ENCODE measurements around the gene NAMPT.
"Not testable (repeated sequence)": the region's sequence is repeated elsewhere in the genome, so short reads cannot be mapped to it uniquely, and the experiment has no call there.

NAMPT gene

DNA sequence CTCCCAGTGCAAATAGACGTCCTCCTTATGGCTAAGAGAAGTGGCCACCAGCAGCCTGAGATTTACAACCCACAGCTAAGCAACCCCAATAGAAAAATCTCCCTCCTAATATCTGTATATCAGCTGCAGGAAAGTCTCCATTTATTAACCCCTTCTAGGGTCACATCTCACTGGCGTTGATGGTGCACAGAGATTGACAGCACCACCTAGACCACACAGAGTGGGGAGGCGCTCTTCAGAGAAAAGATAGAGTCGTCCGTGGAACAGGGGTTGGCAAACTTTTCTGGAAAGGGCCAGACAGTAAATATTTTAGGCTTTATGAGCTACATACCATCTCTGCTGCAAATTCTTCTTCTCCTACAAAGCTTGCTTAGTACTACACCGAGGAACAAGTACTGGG lies 60.0 kb downstream of the NAMPT start:
- no peak for DNase-seq

DNA sequence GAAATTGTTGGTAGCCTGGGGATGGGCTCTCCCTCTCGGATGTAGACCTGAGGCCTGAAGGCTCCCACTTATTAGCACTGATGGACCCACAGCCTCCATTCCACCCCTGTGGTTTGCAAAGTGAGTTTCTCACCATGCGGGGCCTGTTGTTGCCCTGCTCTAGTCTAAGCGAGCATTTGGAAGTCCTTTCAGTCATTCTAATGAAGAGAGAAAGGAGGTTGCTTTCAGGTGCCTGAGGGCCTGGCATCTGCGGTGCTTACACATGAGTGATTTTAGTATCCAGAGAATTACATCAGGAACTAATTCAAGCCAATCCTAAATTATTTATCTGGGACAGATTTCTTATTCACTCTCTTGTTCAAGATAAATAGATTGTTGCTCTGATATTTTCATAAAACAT lies 61.6 kb downstream of the NAMPT start:
- no peak for DNase-seq

DNA sequence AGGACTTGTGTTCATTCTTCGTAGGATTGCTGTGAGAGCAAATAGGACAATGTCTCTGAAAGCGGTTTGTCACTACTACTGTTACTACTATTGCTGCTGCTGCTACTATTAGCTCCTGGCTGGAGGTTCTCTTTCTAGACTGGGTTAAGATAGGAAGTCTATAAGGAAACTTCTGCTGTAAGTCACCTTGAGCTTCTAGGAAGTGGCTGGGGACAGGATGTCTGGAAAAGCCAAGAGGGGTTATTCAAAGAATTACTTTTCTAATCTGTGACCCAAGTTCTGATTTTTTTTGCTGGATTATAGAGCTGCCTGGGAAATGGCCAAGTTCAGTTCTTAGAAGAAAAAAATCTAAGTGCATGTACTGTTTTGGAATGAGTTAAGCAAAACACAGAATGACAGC lies 62.2 kb downstream of the NAMPT start:
- no peak for DNase-seq

DNA sequence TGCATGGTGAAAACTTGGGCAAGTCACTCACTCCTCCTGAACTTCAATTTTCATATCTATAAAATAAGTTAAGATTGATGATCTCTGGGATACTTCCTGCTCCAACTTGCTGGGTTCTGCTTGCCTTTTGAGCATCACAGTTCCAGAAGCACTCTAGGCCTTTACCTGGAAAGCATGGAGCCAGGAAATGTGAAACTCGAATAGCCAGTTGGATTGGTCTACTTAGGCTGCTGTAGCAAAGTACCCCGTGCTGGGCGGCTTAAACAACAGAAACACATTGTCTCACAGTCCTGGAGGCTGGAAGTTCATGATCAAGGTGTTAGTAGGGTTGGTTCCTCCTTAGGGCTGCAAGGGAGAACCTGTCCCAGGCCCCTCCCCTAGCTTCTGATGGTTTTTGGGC lies 64.5 kb downstream of the NAMPT start:
- DNase-seq = no peak

DNA sequence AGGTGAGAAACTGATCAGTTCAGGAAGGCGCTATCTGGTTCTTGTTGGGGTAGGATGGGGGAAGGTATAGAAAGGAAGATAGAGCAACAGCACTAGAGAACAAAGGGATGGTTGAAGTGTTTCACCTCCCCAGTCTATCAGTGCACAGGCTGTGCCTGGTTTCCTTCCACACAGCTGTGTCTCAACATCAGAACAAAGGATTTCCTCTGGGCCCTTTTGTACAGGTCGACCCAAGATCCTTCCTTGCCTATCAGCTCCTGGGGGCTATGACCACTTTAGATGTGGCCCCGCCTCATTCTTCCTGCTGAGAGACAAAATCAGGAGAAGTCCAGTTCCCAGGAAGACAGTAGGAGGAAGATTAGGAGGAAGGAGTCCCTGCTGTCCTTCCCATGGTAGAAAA lies 65.6 kb downstream of the NAMPT start:
- DNase-seq = no peak

DNA sequence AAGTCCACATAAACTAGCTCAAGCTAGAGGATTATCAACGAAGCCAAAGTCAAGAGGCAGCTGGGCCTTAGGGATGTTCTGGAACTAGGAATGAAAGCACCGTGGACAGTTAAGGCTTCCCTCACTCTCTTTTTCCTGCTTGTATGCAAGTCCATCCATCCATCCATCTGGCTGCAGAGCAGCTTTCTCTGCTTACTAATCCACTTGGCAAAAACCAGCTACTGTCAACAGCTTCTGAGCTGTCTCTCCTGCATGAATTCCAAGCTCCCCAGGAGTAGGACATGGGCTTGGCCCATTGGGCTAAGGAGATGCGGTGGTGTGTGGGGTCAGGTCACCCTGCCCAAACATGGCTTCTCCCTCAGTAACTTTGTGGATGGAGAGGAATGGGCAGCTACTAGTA lies 66.2 kb downstream of the NAMPT start:
- no peak for DNase-seq

DNA sequence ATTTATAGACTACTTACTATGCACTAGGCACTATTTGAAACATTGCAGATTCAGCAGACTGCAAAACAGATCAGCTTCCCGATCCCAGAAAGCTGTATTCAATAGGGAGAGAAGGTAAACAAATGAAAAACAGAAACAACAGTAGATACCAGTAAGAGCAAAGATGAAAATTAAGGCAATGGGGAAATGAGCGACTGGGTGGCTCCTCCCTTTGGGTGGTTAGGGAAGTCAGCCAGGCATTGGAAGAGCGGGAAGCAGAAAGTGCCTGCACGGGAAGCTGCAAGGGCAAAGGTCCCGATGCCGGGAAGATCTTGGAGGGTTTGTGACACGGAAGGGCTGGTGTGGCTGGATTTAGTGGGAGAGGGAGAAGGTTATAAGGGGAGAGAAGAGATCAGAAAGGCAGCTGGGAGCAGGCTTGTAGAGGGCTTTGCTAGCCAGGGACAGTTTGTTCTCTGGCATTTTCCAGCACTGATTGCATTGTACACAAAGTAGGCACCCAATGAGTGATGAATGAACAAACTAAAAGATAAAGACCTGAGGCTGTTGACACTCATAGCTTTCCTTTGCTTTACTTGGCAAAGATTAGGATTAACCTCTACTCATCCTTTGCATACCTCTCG lies 67.8 kb downstream of the NAMPT start:
- no peak for DNase-seq

DNA sequence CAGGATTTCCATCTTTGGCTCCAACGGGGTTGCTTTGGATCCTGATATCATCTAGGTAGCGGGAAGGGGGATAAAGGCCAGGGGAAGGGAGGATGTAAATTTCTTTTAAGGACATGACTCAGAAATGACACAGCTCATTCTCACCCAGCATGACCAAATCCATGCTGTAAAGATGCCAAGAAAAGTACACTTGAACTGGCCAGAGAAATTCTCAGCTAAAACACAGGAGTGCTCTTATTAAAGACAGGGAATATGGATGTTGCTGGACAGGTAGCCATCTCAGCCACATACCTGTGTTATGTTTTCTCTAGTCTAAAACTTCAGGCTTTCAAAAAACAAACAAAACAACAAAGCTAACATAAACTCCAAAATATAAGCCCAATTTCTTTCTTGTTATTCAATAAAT lies 68.3 kb downstream of the NAMPT start:
- no peak for DNase-seq

DNA sequence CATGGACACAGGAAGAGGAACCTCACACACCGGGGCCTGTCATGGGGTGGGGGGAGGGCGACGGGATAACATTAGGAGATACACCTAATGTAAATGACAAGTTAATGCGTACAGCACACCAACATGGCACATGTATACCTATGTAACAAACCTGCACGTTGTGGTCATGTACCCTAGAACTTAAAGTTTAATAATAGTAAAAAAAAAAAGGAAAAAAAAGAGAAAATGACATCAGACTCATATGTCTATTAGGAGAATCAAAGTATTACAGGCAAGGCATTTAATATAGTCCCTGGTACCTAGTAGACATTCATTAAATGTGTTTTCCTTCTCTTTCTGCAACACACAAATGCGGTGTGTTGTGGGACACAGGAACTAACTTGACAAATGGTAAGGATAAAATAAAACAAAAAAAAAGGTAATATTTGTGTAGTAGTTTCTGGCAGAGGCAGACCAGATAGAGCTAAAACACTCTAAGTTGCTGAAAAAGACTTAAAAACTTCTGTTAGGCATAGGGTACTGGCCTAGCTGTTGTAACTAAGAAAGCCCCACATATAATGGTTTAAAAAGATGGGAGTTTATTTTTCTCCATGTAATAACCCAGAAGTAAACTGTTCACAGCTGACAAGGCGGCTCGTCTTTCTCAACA lies 68.8 kb downstream of the NAMPT start:
- no peak for DNase-seq

DNA sequence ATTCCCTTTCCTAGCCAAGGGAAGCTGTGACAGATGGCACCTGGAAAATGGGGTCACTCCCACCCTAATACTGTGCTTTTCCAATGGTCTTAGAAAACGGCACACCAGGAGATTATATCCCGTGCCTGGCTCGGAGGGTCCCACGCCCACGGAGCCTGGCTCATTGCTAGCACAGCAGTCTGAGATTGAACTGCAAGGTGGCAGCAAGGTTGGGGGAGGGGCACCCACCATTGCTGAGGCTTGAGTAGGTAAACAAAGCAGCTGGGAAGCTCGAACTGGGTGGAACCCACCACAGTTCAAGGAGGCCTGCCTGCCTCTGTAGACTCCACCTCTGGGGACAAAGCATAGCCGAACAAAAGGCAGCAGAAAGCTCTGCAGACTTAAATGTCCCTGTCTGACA lies 75.8 kb downstream of the NAMPT start:
- not testable (repeated sequence) for DNase-seq

DNA sequence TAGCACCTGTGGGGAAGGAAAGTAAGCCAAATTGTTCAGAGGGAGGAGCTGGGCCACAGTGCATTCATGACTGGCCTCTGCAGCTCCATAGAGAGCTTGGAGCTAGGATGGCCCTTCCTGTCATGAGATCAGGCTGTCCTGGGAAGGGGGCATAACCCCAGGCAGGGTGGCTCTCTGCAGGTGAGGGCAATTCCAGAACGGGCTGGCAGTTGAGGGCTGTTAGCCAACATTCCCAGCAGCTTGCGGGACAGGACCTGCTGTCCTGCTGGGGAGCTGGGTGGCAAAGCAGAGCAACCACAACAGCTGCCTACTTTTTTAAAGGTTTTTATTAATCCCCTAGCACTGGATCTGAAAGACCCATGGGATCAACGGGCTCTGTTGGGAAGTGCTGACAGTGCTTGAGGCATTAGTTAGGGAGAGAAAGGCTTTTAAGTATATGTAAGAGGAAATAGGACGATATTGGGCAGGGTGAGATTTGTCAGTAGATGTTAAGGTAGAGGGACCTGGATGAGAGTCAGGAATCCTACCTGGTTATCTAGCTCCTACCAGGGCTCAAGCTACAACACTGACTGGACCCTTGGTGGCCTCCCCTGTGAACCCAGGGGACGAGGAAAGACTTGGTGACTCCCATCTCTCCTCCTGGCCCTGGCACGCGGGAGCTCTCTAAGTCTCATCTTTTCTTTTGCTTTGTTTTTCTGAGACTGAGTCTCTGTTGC lies 77.8 kb downstream of the NAMPT start:
- no peak for DNase-seq

DNA sequence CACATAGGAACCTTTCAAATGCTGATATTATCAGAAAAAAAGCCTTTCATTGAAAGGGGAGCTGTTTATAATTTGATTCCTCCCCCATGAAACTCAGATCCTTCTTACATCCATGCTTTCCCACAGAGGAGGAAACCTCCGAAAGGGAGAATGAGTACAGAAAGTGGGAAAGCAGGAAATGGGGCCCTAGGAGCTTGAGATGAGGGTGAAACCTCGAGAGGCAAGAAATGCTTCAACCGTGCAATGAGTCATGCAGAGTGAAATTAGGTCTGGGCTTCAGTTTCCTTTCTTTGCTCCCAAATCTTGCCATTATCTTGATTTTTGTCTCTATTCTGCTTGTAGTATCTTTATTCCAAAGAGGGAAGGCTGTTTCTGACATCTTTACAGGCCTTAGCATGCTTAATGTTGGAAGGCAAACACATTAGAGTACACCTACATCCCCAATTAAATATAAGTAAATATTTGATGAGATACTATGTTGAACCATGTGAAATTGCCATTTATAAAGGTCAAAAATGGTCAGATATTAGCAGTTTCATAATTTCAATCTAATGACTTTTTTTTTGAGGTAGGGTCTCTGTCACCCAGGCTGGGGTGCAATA lies 79.1 kb downstream of the NAMPT start:
- DNase-seq = no peak

DNA sequence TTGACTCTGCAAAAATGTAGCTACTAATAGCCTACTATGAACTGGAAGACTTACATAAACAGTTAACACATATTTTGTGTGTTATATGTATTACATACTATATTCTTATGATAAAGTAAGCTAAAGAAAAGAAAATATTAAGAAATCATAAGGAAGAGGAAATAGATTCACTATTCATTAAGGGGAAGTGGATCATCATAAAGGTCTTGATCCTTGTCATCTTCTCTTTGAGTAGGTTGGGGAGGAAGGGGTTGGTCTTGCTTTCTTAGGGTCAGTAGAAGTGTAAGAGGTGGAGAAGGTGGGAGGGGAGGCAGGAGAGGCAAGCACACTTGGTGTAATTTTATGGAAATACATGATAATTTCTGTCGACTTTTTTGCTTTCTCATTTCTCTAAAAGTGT lies 81.3 kb downstream of the NAMPT start:
- no peak for DNase-seq

DNA sequence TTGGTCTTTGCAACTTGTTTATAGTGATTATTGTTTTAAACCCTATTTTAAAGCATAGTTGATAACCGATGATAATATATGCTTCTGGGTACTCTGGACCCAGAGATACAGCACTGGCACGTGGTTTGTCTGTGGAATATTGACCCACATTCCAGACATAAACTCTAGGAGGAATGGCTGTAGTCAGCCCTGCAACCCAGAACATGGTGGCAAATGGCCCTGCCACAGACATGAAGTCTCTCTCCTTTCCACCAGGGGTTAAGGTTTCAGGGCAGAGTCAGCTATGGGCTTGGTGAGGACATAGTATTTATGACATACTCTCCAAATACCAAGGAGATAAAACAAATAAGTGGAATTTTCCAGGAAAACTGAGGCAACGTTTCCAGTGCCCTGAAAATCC lies 83.6 kb downstream of the NAMPT start:
- no peak for DNase-seq

DNA sequence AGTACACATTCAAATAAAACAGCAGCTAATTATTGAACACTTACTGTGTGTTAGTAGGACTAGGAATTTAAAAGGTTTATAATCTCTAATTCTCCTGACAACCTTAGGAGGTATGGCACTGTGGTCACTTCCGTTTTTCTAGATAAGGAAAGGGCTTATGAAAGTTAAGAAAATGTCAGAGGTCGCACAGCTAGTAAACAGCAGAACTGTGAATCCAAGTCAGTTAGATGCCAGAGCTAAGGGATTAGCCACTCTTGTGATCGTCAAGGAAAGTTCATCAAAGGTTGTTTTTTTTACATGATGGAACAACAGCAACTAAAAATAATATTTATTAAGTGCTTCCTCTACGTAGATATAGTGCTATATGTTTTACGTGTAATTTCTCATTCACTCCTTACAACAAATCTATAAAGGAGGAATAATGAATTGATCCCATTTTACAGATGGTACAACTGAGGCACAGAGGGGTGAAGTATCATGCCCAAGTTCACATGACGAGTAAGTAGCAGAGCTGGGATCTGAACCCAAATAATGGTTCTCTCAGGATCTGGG lies 84.9 kb downstream of the NAMPT start:
- DNase-seq = no peak

DNA sequence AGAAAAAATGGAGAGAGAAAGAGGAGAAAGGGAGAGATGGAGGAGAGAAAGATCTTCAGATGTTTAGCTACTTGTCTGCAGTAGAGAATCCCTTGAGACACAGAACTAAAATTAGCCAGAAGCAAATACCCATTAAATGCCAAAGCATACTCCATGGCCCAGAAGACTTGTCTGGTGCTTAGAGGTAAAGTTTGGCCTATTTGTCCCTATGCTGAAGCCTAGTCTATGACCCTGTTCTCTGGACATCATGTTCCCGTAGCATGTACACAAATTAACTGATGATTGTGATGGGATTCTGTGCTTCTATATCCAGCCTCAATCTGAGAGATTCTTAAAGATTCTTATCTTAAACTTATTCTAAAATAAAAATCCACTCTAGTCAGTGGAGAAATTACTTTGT lies 85.8 kb downstream of the NAMPT start:
- no peak for DNase-seq
